Spinal cord (tissue), 10 donors: ENCODE results near the gene SPATA31D1. TPM values are rescaled to one million over a fixed set of nuclear protein-coding genes. Genes with fewer than 3 reads are reported as not detected.
A peak's percentile ranks its signal among the peaks of the same experiment; 100 is the strongest.

ENCODE experiments used
- DNase-seq, 6 donors: peaks; one replicate each; pipeline versions ENCODE4 v3.0.0 to v3.0.0-alpha.2; 2013 to 2015; ENCODE audit warnings: low spot score in 6 of 6, low read depth in 4 of 6
- H3K27ac ChIP-seq: one replicate; pipeline ENCODE4 v1.5.1; 2013; ENCODE audit warnings: low read depth, low read length, control low read depth
- H3K27me3 ChIP-seq: one replicate; pipeline ENCODE4 v1.6.1; 2013; ENCODE audit warnings: low read length; ENCODE audit not compliant: control insufficient read depth, insufficient read depth
- H3K36me3 ChIP-seq: one replicate; pipeline ENCODE4 v1.6.1; 2013; ENCODE audit warnings: low read length; ENCODE audit not compliant: control insufficient read depth, insufficient read depth
- H3K4me1 ChIP-seq: one replicate; pipeline ENCODE4 v1.6.1; 2013; ENCODE audit warnings: low read length; ENCODE audit not compliant: control insufficient read depth, insufficient read depth
- H3K4me3 ChIP-seq: one replicate; pipeline ENCODE4 v1.5.1; 2013; ENCODE audit warnings: low read depth, low read length, control low read depth
- H3K9me3 ChIP-seq: one replicate; pipeline ENCODE4 v1.6.1; 2013; ENCODE audit warnings: low read length; ENCODE audit not compliant: control insufficient read depth, insufficient read depth
- WGBS: methylation state at CpG from one replicate; pipeline ENCODE4 v1.1.5; 2013; ENCODE audit warnings: missing lambda C conversion rate; ENCODE audit not compliant: insufficient coverage; 5-methylcytosine and 5-hydroxymethylcytosine counted together
- polyA plus RNA-seq, 2 donors: library from polyadenylated mRNA; unstranded; fragments of 120-200 nt; gene quantifications; one replicate each; pipeline ENCODE4 v1.2.1, GENCODE V29; 2013; ENCODE audit not compliant: insufficient read length in 2 of 2
- total RNA-seq, 2 donors: library from RNA; depleted of rRNA in 1 of 2; stranded (reverse); fragments of 120-200 nt in 1 of 2; fragments of >200 nt in 1 of 2; gene quantifications; one replicate each; pipeline versions ENCODE4 v1.2.3 to v1.2.4, GENCODE V29; 2013 to 2014
- donor health status: healthy.

Gene SPATA31D1
- total and polyA plus RNA-seq, 4 donors, result not detected

DNA sequence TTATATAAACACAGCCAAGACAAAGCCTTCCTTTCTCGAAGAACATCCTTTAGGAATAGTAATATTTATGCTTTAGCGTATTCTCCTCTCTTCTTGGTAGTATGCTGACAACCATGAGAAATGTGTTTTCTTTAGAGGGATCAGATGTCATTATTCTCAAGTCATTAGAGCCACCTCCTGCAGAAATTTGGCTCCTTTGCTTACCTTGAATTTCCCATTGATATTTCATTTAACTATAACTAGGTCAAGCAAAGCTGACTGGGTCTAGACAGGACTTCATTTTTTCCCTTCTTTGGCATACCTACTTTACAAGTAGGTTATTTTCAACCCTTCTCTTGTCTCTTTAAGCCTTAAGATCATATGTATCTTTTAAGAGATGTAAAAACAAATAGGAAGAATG is 50.3 kb downstream of the SPATA31D1 start:
- no peaks in the 10 kb centered on the region for H3K9me3 ChIP-seq
- no peaks in the 10 kb centered on the region for H3K36me3 ChIP-seq
- H3K4me1 ChIP-seq, result no peaks in the 10 kb centered on the region
- H3K27me3 ChIP-seq, result no peaks in the 10 kb centered on the region
- no peak overlapping the region for H3K27ac ChIP-seq
- WGBS, result no CpG with 5 or more reads among the region's 2 CpGs
- H3K4me3 ChIP-seq, result no peak overlapping the region
- DNase-seq, result peak in 1 of 6 donors; percentile 6

Other genes with a start within 250 kb of the SPATA31D1 start
- not detected for gene SPATA31D4, start 60.3 kb upstream of the SPATA31D1 start, total RNA-seq
- gene SPATA31D4, start 60.3 kb upstream of the SPATA31D1 start, polyA plus RNA-seq, result not detected
- gene SPATA31D3, start 45.3 kb upstream of the SPATA31D1 start, total RNA-seq, result not detected
- gene SPATA31D3, start 45.3 kb upstream of the SPATA31D1 start, polyA plus RNA-seq, result not detected